Pulmonary artery endothelial cell (primary cell): ENCODE measurements around the gene EPHA2. TPM values are rescaled to one million over a fixed set of nuclear protein-coding genes. Genes with fewer than 3 reads are reported as not detected.
A peak's percentile ranks its signal among the peaks of the same experiment; 100 is the strongest.

Experiments
- DNase-seq: peaks from one replicate; pipeline ENCODE4 v3.0.0-alpha.2; 2011; ENCODE audit warnings: low read depth, low spot score
- total RNA-seq: library from RNA; depleted of rRNA; stranded (reverse); fragments of >200 nt; gene quantifications from 2 replicates; pipeline ENCODE4 v1.2.3, GENCODE V29; 2014

EPHA2 gene
- total RNA-seq, 1 donor from 2014 or later: 103 TPM

DNA sequence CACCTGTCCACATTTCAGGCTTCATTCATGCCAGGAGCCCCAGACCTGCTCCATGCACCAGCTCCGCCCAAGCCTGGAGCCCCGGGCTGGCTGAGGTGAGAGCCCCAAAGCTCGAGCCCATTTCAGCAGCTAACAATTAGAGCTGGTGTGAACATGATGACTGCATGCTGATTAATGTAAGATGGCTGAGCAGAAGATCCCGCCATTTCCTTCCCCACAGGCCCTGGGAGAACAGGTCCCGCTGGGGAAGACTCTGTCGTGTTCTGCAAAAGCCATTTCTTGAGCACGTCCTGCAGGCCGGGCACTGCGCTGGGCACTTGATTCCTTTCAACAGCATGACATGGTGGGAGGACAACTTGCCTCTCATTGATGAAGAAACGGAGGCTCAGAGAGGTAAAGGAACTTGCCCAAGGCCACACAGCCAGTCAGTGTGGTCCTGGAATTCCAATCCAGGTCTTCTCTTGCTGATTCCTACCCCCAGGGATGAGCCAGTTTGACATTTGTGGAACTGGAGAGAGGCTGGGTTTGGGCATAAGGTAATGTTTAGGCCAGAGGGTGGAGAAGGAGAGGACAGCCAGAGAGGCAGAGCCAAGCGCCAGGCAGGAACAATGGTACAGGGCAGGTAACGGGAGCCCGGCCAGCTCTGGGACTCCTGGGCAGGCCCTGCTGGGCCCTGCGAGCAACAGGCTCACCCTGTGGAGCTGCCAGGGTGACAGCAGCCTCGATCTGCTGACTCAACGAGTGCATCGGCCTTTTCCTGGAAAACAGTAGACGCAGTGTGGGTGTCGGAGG is 28.1 kb upstream of the EPHA2 start:
- DNase-seq: no peak

DNA sequence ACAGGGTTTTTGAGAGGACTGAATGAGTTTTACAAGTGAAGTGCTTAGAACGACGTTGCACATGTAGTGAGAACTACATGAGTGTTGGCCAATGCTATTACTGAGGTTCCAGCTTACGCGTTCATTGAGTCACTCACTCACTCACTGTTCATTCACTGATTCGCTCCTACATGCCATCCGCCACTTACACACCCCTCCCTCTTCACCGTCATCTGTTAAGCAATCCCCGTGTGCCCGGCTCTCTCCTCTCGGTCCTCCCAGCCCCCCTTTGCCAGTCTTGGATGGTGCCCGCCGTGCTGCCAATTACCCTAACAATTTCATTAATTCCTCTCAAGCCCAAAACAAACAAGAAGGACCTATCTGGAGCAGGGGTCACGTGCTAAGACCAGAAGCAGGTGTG is 27.3 kb upstream of the EPHA2 start:
- no peak for DNase-seq

DNA sequence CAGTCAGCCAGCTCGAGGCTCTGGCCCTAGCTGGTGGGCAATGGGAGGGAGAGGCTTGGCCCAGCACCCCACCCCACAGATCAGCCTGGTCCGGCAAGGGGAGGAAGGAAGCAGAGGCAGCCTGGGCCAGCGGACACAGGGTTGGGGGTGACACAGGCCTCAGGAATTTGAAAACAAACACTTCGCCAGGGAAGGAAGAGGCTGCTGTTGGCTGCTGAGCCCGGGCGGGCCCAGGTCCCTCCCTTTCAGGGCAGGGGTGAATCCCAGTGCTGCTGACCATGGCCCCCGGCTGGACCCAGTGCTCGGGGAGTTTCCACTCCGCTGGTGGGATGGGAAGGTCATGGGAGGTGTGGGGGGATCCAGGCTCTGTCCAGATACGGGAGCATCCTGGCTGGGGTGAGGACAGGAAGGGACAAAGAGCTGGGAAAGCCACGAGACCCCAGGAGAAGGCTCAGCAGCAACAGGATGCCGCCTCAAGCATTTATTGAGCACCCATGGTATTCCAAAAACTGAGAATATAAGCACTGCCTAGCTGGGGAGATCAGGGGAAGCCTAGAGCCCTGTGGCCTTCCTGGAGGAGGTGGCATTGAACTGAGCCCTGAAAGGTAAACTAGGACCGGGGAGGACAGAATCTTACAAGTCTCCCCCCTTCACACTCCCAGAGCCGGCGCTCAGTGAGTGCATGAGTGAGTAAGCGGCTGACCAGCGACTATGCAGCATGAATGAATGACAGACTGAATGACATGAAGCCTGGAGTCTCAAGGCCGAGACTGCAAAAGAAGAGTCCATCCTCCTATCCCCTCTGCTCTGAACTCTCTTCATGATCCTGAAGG is 26.2 kb upstream of the EPHA2 start:
- peak; percentile 89 for DNase-seq

DNA sequence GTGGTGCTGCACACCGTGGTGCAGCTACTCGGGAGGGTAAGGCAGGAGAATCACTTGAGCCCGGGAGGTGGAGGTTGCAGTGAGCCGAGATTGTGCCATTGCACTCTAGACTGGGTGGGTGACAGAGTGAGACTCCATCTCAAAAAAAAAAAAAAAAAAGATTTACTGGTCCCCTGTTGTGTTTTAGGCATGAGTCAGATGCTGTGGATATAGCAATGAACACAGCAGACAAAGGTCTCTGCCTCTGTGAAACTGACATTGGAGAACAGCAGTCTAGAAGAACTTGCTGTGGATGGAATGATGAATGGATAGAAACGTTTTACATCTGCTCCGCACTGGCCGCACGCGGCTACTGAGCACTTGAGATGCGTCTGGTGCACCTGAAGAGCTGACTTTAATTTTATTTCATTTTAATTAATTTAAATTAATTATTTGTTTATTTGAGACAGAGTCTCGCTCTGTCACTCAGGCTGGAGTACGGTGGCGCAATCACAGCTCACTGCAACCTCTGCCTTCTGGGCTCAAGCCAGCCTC is 24.5 kb upstream of the EPHA2 start:
- no peak for DNase-seq

DNA sequence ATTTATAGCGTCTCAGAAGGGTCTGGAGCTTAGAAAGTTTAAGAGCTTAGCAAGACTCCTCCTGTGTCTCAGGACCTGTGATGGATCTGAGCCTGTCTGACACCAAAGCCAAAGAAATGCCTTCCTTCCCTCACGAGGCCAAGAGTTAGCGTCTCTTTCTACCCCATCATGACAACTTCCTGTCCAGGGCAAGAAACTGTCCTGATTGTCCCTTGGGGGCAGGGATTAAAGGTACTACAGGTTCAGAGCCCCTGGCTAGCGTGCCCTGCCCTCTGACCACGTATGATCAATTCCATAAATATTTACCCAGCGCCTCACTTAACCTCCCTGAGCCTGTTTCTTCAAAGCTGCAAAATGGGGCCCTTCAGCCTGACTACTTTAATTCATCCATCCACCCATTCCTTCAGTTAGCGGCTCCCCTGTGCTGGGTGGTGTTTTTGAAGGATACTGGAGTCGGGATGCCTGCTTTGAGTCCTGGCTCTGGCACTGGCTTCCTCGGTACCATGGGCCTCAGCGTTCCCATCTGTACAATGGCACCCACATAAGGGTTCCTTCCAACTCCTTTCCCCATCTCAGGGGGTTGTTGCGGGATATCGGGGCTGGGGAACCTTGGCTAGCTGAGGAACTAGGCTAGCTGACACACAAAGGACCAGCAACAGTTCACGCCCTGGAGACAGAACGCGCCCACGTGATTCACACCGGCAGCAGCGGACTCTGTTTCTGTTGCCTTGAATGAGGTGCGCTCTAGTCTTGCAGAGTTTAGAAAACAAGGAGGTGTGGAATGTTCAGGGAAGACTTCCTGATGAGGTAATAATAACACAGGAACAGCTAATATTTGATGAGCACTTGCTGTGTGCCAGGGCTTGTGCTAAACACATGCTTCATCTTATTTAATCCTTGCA is 23.0 kb upstream of the EPHA2 start:
- no peak for DNase-seq

DNA sequence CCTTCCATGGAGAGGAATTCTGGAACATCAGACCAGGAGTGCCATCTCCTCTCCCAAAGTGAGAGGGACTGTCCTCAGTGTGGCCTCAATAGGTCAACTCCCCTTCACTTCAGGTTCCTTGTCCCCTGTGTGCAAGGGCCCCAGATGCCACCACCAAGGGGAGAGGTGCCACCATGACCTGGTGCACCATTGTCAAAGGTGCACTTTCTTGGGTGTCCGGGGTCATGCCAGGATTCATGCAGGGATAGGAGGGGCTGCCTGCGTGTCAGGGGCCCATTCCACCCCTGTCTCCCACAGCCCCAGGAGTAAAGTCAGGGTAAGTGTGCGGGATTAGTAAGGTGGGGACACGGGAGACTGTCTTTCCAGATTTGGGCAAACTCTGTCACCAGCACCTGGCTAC is 21.4 kb upstream of the EPHA2 start:
- no peak for DNase-seq

DNA sequence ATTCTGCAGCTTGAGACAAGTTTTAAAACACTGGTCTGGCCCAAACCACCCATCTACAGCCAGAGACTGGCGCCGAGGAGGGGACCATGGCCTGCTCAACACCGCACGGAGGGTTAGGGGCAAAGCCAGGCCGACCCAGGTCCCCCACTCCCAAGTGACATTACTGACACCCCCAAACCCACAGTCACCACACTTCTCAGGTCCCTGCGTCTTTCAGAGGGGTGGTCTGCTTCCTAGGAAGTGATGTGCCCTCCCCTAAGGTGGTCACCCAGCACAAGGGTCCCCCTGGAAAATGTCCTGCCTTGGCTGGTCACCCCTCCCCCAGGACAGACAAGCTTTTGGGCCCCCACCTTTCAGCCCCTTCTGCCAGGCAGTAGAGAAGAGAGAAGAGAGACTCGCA is 20.8 kb upstream of the EPHA2 start:
- DNase-seq: no peak

DNA sequence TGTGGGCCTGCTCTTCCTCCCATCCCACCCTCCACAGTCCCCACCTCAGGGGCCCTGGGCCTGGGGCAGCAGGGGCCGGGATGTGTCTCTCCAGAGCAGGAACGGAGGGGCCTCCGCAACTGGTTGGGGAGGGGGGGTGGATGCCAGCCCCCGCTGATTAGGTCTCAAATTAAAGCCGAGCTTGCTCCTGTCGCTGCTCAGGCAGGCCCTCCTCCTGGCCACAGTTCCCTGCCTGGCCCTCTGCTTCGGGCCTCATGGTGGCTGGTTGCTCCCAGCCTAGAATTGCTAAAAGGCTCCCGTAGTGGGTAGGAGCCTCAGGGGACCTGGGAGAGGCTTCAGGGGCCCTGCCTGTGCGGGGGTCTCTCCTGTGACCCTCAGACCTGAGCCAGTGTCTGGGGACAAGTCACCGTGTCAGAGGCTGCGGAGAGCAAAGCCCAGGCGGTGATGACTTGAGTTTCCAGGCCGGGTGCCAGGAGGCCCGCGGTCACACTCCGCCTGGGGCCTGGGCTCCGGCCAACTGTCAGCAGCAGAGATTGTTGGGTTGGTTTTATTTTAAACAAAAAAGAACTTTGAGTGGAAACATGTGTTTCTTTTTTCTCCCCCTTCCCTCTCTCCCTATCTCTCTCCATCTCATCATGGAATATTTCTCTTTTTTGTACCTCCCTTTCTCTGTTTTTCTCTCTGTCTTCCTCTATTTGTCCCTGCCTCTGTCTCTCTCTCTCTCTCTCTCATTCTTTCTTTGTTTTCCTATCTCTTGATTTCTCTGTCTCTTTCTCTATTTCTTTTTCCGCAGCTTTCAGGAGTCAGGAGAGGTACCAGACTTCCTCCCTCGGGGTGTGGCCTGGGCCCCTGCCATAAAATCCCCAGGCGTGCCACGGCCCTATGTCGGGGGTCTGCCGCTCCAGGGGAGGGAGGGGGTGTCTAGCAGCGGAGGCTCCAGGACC is 20.0 kb upstream of the EPHA2 start:
- peak; percentile 43 for DNase-seq

DNA sequence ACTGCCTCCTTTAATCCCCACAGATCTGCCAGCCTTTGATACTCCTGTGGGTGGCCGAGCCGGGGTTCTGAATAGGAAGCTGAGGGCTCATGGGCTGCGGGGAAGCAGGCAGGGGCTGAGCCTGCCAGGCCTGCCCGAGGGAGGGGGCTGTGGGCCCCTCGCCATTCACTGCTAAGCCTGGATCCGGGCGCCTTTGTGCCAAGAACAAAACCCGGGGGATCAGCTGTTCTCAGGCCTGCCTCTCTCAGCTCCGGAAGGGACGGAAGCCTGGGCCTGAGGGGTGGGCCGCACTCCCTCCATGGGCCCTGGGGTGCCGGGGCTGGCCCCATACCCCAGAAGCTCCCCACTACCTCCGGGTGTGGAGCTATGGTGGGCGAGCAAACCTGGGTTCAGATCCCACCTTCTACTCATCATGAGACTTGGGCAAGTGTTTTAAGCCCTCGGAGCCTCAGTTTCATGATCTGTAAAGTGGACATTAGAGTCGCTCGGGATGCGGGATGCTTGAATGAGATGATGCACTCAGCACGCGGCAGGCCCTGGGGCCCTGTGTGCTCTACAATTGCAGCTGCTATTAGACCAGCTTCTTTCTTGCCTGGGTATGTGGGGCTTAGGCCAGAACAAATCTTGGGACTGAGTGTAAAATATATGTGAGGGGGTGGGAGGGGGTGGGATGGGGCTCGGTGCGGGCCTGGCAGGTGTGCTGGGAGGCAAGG is 19.2 kb upstream of the EPHA2 start:
- no peak for DNase-seq

DNA sequence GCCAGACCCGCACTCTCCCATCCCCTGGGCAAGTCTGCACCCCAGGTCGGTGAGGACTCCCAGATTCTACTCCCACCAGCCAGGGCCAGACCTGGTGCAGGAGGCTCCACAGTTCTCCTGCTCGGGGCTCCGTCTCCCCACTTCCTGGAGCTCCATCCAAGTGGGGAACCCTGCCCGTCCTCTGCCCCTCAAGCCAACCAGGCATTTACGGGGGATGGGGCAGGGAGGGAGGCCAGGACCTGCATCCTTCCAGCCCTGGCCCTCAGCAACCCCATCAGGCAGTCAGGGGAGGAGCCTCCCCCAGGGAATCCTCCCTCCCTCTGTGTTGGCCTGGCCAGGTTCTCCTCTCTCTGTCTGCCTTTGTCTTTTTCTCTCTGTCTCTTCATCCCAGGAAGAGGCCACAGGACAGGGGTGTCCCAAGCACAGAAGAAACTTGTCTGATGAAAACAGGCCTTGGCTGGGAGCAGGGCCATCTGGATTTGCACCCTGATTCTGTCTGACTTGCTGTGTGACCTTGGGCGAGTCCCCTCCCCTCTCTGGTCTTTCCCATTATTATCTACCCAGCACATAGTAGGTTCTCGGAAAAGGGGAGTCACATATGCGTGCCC is 18.5 kb upstream of the EPHA2 start:
- no peak for DNase-seq

DNA sequence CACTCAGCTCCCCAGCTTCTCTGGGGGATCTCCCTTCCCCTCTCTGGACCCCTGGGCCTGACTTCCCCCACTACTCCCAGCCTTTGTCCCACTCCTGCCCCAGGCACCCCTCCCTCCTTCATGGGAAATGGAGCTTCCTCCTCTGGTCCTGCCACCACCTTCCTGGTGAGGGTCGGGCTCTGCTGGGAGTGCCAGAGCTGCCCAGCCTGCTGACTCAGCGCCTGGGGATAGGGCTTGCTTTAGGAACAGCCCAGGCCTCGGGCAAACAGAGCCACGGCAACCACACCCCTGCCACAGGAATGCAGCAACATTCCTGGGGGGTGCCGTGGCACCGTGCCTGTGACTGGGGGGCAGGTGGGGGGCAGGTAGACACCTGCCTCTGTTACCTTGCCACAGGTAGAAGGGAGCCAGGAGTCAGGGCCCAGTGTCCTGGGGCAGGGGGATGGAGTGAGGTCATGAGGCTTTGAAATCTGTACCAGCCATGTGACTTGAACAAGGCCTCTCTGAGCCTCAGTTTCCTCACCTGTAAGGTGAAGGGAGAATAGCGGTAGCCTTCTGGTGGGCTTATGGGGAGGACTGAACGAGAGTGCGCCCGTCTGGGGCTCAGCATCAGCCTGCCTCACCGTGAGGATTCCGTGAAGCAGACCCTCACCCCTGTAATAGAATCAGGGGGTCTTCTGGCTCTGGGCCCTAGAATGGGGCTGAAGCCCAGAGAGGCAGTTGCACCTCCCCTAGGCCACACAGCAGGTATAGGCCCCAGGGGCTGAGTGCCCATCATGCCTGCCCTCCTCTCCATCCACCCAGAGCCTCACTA is 17.8 kb upstream of the EPHA2 start:
- DNase-seq: no peak

DNA sequence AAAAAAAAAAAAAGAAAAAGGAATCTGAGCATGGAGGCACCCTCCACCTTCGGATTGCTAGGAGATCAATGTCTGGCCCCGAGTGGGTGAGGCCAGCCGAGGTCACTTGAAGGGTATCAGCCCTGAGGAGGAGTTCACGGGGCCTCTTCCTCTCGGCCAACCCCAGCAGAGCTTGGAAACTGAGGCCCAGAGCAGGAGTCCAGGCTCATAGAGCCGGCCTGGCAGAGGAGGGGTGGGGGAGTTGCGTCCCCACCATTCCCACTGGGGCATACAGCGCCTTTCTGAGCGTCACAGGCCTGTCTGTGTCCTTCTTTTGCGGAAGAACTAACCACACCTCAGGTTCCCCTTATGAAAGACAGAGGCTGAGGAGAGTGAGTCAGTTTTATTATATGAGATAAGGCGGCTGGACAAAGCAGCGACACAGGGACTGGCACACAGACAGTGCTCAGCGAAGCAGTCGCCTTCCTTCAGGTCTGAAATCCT is 17.1 kb upstream of the EPHA2 start:
- no peak for DNase-seq

DNA sequence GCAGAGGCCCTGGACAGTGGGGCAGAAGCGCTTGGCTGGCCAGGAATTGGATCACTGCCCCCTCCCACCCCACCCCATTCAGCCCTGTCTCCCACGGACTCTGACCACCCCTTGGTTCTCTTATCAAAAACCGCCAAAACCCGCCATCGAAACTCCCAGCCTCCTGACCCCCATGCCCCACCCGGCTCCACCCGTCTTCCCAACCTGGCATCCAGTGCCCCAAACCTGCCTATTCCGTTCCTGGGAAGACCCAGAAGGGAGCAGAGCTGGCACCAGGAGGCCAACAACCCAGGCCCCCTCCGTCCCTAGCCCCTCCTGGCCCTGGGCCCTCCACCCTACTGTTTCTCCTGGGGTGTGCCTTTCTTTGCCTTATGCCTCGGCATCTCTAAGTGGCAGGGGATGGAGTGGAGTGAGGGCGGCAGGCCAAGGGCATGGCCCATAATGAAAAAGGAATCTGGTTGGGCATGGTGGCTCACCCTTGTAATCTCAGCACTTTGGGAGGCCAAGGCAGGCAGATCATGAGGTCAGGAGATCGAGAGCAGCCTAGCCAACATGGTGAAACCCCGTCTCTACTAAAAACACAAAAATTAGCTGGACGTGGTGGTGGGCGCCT is 16.5 kb upstream of the EPHA2 start:
- no peak for DNase-seq

DNA sequence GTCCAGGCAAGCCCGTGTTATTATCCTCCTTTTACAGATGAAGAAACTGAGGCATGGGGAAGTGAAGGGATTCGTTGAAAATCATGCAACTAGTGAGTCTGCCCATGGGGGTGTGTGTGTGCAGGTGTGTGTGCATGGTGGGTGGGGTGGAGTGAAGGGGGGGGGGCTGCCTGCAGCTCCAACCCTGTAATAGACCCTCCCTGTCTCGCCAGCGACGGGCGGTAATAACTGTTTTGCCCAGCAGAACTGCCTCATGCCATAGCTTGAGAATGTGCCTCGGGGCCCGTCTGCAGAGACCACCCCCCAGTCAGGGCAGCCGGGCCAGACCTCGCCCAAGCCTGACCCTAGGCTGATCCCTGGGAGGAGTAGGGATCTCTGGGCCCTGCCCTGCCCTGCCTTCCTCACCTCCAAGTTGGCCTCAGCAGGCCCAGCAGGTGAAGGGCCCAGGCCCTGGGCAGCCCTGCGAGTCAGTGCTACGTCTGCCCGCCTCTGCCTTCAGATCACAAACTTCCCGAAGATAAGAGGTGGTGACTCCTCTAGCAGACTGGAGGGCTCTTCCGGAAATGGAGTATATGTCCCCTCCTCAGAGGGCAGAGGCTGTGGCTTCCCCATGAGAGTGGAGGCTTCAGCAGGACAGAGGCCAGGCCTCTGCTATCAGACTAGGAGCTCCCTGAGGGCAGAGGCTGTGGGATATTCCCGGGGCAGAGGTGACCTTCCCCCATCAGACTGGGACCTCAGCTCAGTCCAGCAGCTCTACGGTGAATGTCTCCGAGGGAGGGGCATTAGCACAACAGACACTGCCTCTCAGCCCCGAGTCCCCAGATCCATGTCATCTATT is 15.7 kb upstream of the EPHA2 start:
- no peak for DNase-seq

DNA sequence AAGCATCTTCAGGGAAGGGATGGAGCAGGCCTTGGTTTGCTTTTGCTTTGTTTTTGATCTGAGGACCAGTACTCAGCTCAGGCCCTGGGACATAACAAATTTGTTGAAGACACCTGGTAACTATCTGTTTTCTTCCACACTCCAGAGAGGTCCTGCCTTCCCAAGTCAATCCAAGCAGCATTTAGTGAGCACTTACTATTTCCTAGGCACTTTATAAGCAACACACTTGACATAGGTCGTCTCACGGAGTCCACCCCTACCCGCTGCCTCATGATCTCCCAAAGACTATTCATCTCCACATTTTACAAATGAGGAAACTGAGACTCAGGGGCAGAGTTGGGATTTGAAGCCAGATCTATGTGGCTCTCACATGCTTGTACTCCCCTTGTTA is 14.4 kb upstream of the EPHA2 start:
- no peak for DNase-seq

DNA sequence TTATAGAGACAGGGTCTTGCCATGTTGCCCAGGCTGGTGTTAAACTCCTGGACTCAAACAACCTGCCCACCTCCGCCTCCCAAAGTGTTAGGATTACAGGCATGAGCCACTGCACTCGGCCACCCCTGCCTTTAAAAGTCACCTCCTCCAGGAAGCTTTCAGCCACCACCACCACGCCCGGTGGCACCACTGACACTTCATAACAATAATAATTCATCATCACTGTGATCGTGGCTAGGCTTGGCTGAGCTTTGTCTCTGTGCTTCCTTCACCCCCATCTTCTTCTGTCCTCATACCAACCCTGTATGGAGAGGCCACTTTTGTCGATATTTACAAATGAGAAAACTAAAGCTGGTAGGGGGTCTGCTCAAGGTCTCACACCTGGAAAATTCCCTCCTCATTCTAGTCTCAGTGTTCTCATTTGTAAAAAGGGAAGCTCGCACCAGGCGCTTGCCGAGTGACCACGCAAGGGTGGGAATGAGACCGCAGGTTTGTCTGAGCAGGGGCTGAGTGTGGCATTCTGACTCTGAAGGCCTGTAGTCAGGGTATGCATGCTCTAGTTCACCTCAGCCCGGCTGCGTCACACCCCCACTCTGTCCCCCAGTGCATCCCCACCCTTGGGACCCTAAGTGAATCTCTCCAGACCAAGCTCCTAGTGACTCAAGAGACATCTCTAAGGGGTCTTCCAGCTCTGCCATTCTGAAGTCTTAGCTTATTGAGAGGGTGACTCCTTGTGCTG is 12.9 kb upstream of the EPHA2 start:
- no peak for DNase-seq
